ENCODE results near the gene BPIFB6. TPM values are rescaled to one million over a fixed set of nuclear protein-coding genes. Genes with fewer than 3 reads are reported as not detected.

BPIFB6 gene
- total RNA-seq, 3 donors from 2014 or later: not detected

GRCh38 chr20:33062105-33062824 is 30.8 kb downstream of the BPIFB6 start:
- no peak for DNase-seq
- H3K4me3 ChIP-seq: no peak overlapping the region
- TF ChIP-seq CTCF (IDR thresholded peaks at IDR 0.05): no peak
- H3K36me3 ChIP-seq (ENCODE audit: low read depth): no peaks in the 10 kb centered on the region
- no peaks in the 10 kb centered on the region for H3K4me1 ChIP-seq (ENCODE audit: low read depth)
- no peak for ATAC-seq
- intact Hi-C loops (cut with DNase I, micrococcal nuclease): no loop called here
- H3K9me3 ChIP-seq: no peaks in the 10 kb centered on the region

GRCh38 chr20:33062825-33063149 is 31.3 kb downstream of the BPIFB6 start:
- no peak for ATAC-seq
- no peaks in the 10 kb centered on the region for H3K9me3 ChIP-seq

DNA sequence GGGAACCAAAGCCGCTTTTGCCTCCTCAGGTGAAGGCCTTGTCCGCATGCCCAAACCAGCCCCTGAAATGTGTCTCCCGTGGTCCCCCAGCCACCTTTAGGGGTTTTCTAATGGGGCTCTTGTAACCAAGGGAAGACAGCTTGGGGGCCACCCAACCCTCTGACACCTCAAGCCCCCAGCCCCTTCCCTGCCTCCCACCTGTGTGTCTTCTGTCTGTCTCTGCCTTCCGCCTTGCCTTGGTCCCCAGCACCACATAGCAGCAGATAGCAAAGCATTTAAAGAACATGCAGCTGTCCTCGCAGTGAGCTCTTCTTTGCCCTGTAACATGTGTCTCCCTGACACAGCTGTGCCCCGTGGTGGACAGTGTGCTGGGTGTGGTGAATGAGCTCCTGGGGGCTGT is 31.8 kb downstream of the BPIFB6 start:
- Histone ChIP-seq H3K9me3 (no peaks in the 10 kb centered on the region), H3K36me3 (ENCODE audit: low read depth) (no peaks in the 10 kb centered on the region), H3K4me3 (no peak overlapping the region), H3K4me1 (ENCODE audit: low read depth) (no peaks in the 10 kb centered on the region)
- TF ChIP-seq CTCF (IDR thresholded peaks at IDR 0.05): no peak
- ATAC-seq (no peak), DNase-seq (no peak)
- intact Hi-C loops (cut with DNase I, micrococcal nuclease): no loop called here

More at GRCh38 chr20:33062825-33063149, 31.3 kb downstream of the BPIFB6 start:
- no peak for DNase-seq
- TF ChIP-seq CTCF (IDR thresholded peaks at IDR 0.05): no peak
- intact Hi-C loops (cut with DNase I, micrococcal nuclease): no loop called here
- no peaks in the 10 kb centered on the region for H3K36me3 ChIP-seq (ENCODE audit: low read depth)
- H3K4me1 ChIP-seq (ENCODE audit: low read depth): no peaks in the 10 kb centered on the region
- H3K4me3 ChIP-seq: no peak overlapping the region

DNA sequence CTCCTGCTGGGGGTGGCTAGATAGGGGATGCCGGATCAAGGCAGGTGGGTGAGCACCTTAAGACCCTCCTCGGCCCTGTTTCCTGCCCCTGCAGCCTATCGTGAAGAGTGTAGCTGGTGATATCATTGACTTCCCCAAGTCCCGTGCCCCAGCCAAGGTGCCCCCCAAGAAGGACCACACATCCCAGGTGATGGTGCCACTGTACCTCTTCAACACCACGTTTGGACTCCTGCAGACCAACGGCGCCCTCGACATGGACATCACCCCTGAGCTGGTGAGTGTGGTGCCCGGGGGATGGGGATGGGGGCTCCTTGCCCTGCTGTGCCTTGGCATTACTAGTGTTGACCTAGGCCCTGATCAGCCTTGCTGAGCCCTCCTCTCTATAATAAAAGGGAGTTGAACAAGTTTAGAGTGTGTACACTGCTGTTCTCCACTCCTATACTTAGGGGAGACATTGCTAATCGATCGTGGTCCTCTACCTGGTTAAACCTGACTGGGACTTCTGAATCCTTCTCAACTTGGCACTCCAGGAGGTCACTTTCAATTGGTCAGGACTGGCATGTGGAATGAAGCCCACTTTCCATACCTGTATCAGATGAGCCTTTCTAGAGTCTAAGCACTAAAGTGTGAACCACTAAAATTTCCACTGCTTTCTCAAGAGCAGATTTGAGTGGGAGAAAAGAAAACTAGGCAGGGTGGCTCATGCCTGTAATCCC is 33.3 kb downstream of the BPIFB6 start:
- intact Hi-C loops (cut with DNase I, micrococcal nuclease): no loop called here
- ATAC-seq (no peak), DNase-seq (no peak)
- Histone ChIP-seq H3K36me3 (ENCODE audit: low read depth) (no peaks in the 10 kb centered on the region), H3K4me1 (ENCODE audit: low read depth) (no peaks in the 10 kb centered on the region), H3K9me3 (no peaks in the 10 kb centered on the region), H3K4me3 (no peak overlapping the region)
- TF ChIP-seq CTCF (IDR thresholded peaks at IDR 0.05): no peak

GRCh38 chr20:33065785-33066184 is 34.3 kb downstream of the BPIFB6 start:
- intact Hi-C loops (cut with DNase I, micrococcal nuclease): no loop called here
- ATAC-seq (no peak), DNase-seq (no peak)
- Histone ChIP-seq H3K36me3 (ENCODE audit: low read depth) (no peaks in the 10 kb centered on the region), H3K4me1 (ENCODE audit: low read depth) (no peaks in the 10 kb centered on the region), H3K4me3 (no peak overlapping the region), H3K9me3 (no peaks in the 10 kb centered on the region)
- no peak for TF ChIP-seq CTCF (IDR thresholded peaks at IDR 0.05)

Measured in mucosa of descending colon (tissue), 3 donors.